ENCODE data around the gene STXBP3. TPM values are rescaled to one million over a fixed set of nuclear protein-coding genes. Genes with fewer than 3 reads are reported as not detected.

Gene STXBP3
- total and polyA plus RNA-seq, 4 donors: 10.9 to 33.0 (median 23.2) TPM

GRCh38 chr1:108704496-108704895 lies 42.0 kb upstream of the STXBP3 start (continued):
- TF ChIP-seq MAX (IDR thresholded peaks at IDR 0.05) (no peak), NR2F2 (IDR thresholded peaks at IDR 0.05) (no peak), GABPA (IDR thresholded peaks at IDR 0.05 in 1 of 2, conservative IDR thresholded peaks at IDR 0.05 in 1 of 2) (no peak), EGR1 (IDR thresholded peaks at IDR 0.05; ENCODE audit: low read depth in 2 of 2) (no peak), RAD21 (IDR thresholded peaks at IDR 0.05) (no peak), FOXA2 (IDR thresholded peaks at IDR 0.05) (no peak), HNF4G (IDR thresholded peaks at IDR 0.05) (no peak), RXRA (IDR thresholded peaks at IDR 0.05) (no peak), HNF4A (conservative IDR thresholded peaks at IDR 0.05) (no peak), TAF1 (conservative IDR thresholded peaks at IDR 0.05) (no peak), FOXA1 (IDR thresholded peaks at IDR 0.05) (no peak)

- Histone ChIP-seq H3K9me3 (ENCODE audit: control insufficient read depth in 4 of 4, low read length in 3 of 4) (no peaks in the 10 kb centered on the region), H3K9ac (ENCODE audit: low read depth in 1 of 2, low read length in 2 of 2) (no peak overlapping the region), H3K36me3 (ENCODE audit: control insufficient read depth in 4 of 4, insufficient read depth in 3 of 4, low read depth in 1 of 4, low read length in 3 of 4) (no peaks in the 10 kb centered on the region), H3K4me3 (ENCODE audit: low read depth in 1 of 3, low read length in 3 of 3) (no peak overlapping the region), H3K27ac (ENCODE audit: low read depth in 1 of 2, low read length in 2 of 2) (no peak overlapping the region), H3K4me1 (ENCODE audit: control insufficient read depth in 4 of 4, insufficient read depth in 4 of 4, low read length in 3 of 4) (no peaks in the 10 kb centered on the region), H3K27me3 (ENCODE audit: control insufficient read depth in 4 of 4, insufficient read depth in 4 of 4, low read length in 3 of 4) (no peaks in the 10 kb centered on the region)
- TF ChIP-seq HNF4G (IDR thresholded peaks at IDR 0.05) (no peak), ZBTB33 (IDR thresholded peaks at IDR 0.05) (no peak), EGR1 (IDR thresholded peaks at IDR 0.05; ENCODE audit: low read depth in 2 of 2) (no peak), RAD21 (IDR thresholded peaks at IDR 0.05) (no peak), FOXA2 (IDR thresholded peaks at IDR 0.05) (no peak), HNF4A (conservative IDR thresholded peaks at IDR 0.05) (no peak), SP1 (IDR thresholded peaks at IDR 0.05) (no peak), GABPA (IDR thresholded peaks at IDR 0.05 in 1 of 2, conservative IDR thresholded peaks at IDR 0.05 in 1 of 2) (no peak), ATF3 (IDR thresholded peaks at IDR 0.05) (no peak), JUND (IDR thresholded peaks at IDR 0.05) (no peak), YY1 (IDR thresholded peaks at IDR 0.05) (no peak), TAF1 (conservative IDR thresholded peaks at IDR 0.05) (no peak), CTCF (IDR thresholded peaks at IDR 0.05; ENCODE audit: low read depth, low read length, missing input control) (no peak)
- DNase-seq (ENCODE audit: low spot score): no peak
- WGBS: 91% methylated on average over 3 of the region's 3 CpGs
These were observed 39.8 kb upstream of the STXBP3 start for GRCh38 chr1:108706643-108707042.

All from liver (tissue), 9 donors.